Mesendoderm (in vitro differentiated cells): ENCODE data around the gene SLC16A14.

Source experiments
- DNase-seq: peaks from one replicate; pipeline ENCODE4 v3.0.0; 2013
- H2AK5ac ChIP-seq: 2 replicates; pipeline ENCODE4 v1.6.1; 2013; ENCODE audit warnings: low read length, inconsistent platforms
- H2BK120ac ChIP-seq: 2 replicates; pipeline ENCODE4 v1.6.1; 2013; ENCODE audit warnings: low read depth, mild to moderate bottlenecking, low read length, moderate library complexity, mixed read lengths
- H2BK15ac ChIP-seq: replicated peaks from 2 replicates; pipeline ENCODE4 v1.6.1; 2013; ENCODE audit warnings: low read depth, mild to moderate bottlenecking, moderate library complexity
- H2BK5ac ChIP-seq: 2 replicates; pipeline ENCODE4 v1.6.1; 2013; ENCODE audit warnings: low read length, inconsistent platforms
- H3K18ac ChIP-seq: 2 replicates; pipeline ENCODE4 v1.6.1; 2013; ENCODE audit warnings: mild to moderate bottlenecking, low read length, mixed read lengths
- H3K23ac ChIP-seq: one replicate; pipeline ENCODE4 v1.6.1; 2013; ENCODE audit warnings: low read length
- H3K27ac ChIP-seq: 2 replicates; pipeline ENCODE4 v1.5.1; 2013; ENCODE audit warnings: low read depth, mild to moderate bottlenecking, inconsistent platforms, low read length, moderate library complexity
- H3K27me3 ChIP-seq: 2 replicates; pipeline ENCODE4 v1.6.1; 2013; ENCODE audit warnings: low read length, control low read depth, mild to moderate bottlenecking, inconsistent platforms; ENCODE audit not compliant: insufficient read depth, poor library complexity
- H3K36me3 ChIP-seq: 2 replicates; pipeline ENCODE4 v1.6.1; 2013; ENCODE audit warnings: low read length, inconsistent platforms; ENCODE audit not compliant: control insufficient read depth, insufficient read depth
- H3K4ac ChIP-seq: one replicate; pipeline ENCODE4 v1.6.1; 2013; ENCODE audit warnings: low read depth, mild to moderate bottlenecking, low read length, moderate library complexity
- H3K4me1 ChIP-seq: 2 replicates; pipeline ENCODE4 v1.6.1; 2013; ENCODE audit warnings: low read depth, low read length, inconsistent platforms; ENCODE audit not compliant: control insufficient read depth
- H3K4me2 ChIP-seq: 2 replicates; pipeline ENCODE4 v1.6.1; 2013; ENCODE audit warnings: low read length
- H3K4me3 ChIP-seq: 2 replicates; pipeline ENCODE4 v1.5.1; 2013; ENCODE audit warnings: mild to moderate bottlenecking, low read length
- H3K56ac ChIP-seq: one replicate; pipeline ENCODE4 v1.6.1; 2013; ENCODE audit warnings: low read length
- H3K79me1 ChIP-seq: 2 replicates; pipeline ENCODE4 v1.6.1; 2013; ENCODE audit warnings: low read length, inconsistent platforms
- H3K79me2 ChIP-seq: 2 replicates; pipeline ENCODE4 v1.6.1; 2013; ENCODE audit warnings: mild to moderate bottlenecking, low read length; ENCODE audit not compliant: control insufficient read depth, insufficient read depth
- H3K9ac ChIP-seq: 2 replicates; pipeline ENCODE4 v1.6.1; 2013; ENCODE audit warnings: low read length, inconsistent platforms
- H4K5ac ChIP-seq: one replicate; pipeline ENCODE4 v1.6.1; 2013; ENCODE audit warnings: low read length
- H4K8ac ChIP-seq: one replicate; pipeline ENCODE4 v1.6.1; 2013; ENCODE audit warnings: low read depth, mild to moderate bottlenecking, control low read depth, low read length, moderate library complexity
- WGBS: extraction: QIAGEN DNeasy Blood & Tissue Kit; methylation state at CpG from one replicate; pipeline ENCODE4 v1.1.7; 2013; ENCODE audit warnings: low lambda C conversion rate, missing lambda C conversion rate; ENCODE audit not compliant: insufficient coverage; ENCODE audit errors: extremely low coverage; 5-methylcytosine and 5-hydroxymethylcytosine counted together

Gene SLC16A14

DNA sequence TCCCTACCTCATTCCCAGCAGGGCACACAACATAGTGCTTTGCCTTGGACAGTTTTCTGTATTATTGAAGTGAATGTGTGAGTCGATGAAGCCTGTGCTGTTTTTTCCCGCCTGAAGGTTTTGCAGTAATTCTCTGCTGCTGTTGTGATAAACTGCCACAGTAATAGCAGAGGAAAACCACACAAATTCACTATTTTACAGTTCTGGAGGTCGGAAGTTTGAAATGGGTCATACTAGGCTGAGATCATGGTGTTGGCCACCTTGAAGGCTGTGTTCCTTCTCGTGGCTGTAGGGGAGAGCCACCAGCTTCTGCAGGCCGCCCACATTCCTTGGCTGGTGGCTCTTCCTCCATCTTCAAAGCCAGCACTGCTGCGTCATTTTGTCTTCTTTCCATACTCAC, 678 bp upstream of the SLC16A14 start:
- no peak overlapping the region for H3K23ac ChIP-seq
- H3K18ac ChIP-seq: no peak overlapping the region
- H3K27ac ChIP-seq: no peak overlapping the region
- H3K4me3 ChIP-seq: no peak overlapping the region
- no peak overlapping the region for H4K8ac ChIP-seq
- no peaks in the 10 kb centered on the region for H3K79me1 ChIP-seq
- no peak overlapping the region for H2AK5ac ChIP-seq
- H3K36me3 ChIP-seq: no peaks in the 10 kb centered on the region
- no peak overlapping the region for H3K4me2 ChIP-seq
- no peak overlapping the region for H4K5ac ChIP-seq
- DNase-seq: no peak
- no peak overlapping the region for H3K56ac ChIP-seq
- H2BK5ac ChIP-seq: no peak overlapping the region
- no peak overlapping the region for H2BK15ac ChIP-seq
- H3K4me1 ChIP-seq: peaks cover 2% of the 10 kb centered on the region
- no peak overlapping the region for H3K4ac ChIP-seq
- WGBS: no CpG with 5 or more reads among the region's 6 CpGs
- H2BK120ac ChIP-seq: no peak overlapping the region
- H3K27me3 ChIP-seq: no peaks in the 10 kb centered on the region
- H3K79me2 ChIP-seq: no peaks in the 10 kb centered on the region
- H3K9ac ChIP-seq: no peak overlapping the region

GRCh38 chr2:230068016-230068650, 591 bp downstream of the SLC16A14 start:
- no peaks in the 10 kb centered on the region for H3K27me3 ChIP-seq
- peak; percentile 61 for DNase-seq
- peaks cover 2% of the 10 kb centered on the region for H3K4me1 ChIP-seq
- H2BK15ac ChIP-seq: no peak overlapping the region
- peak overlapping the region; percentile 81 for H3K56ac ChIP-seq
- no peak overlapping the region for H3K18ac ChIP-seq
- no peak overlapping the region for H3K23ac ChIP-seq
- H3K4ac ChIP-seq: no peak overlapping the region
- no peak overlapping the region for H4K8ac ChIP-seq
- peak overlapping the region; percentile 60 for H3K9ac ChIP-seq
- H3K79me2 ChIP-seq: no peaks in the 10 kb centered on the region
- no peak overlapping the region for H2BK120ac ChIP-seq
- H3K27ac ChIP-seq: no peak overlapping the region
- no peak overlapping the region for H4K5ac ChIP-seq
- no peak overlapping the region for H2BK5ac ChIP-seq
- WGBS: no CpG with 5 or more reads among the region's 60 CpGs
- no peaks in the 10 kb centered on the region for H3K79me1 ChIP-seq
- peak overlapping the region; percentile 96 for H3K4me2 ChIP-seq
- peak overlapping the region; percentile 33 for H3K4me3 ChIP-seq
- H3K36me3 ChIP-seq: no peaks in the 10 kb centered on the region
- H2AK5ac ChIP-seq: no peak overlapping the region

DNA sequence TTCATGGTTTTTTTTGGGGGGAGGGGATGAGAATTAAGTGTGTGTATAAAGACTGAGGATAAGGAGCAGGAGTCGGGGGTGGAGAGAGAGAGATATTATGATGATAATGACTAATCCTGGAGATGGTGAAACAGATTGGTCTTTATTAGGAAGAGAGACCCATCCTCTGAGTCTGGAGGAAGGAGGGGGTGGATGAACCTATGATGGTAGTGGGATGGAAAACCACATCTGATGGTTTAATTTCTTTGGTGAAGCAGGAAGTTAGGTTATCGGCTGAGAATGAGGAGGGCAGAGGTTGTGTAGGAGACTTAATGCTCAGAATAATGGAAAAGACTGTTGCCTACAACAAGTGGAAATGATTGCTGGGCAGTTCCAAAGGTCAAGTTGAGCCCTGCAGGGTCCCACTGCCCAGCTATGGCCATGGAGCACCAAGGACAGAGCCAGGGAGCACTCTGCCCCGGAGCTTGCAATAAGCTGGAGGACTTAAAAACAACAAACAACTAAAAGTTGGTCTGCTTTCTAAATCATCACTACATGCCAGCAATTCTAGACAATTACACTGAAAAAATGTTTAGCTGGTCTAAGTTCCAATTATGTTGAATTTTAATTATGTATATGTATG, 7.9 kb downstream of the SLC16A14 start:
- H3K27me3 ChIP-seq: no peaks in the 10 kb centered on the region
- no peak overlapping the region for H3K56ac ChIP-seq
- H3K4me1 ChIP-seq: no peaks in the 10 kb centered on the region
- H3K23ac ChIP-seq: no peak overlapping the region
- H2BK5ac ChIP-seq: no peak overlapping the region
- H2BK120ac ChIP-seq: no peak overlapping the region
- no peaks in the 10 kb centered on the region for H3K79me2 ChIP-seq
- no peak overlapping the region for H3K27ac ChIP-seq
- WGBS: 100% methylated on average over 1 of the region's 3 CpGs
- H3K18ac ChIP-seq: no peak overlapping the region
- H4K8ac ChIP-seq: no peak overlapping the region
- no peak overlapping the region for H2AK5ac ChIP-seq
- no peak overlapping the region for H2BK15ac ChIP-seq
- DNase-seq: no peak
- no peaks in the 10 kb centered on the region for H3K36me3 ChIP-seq
- no peak overlapping the region for H3K4me2 ChIP-seq
- H3K4ac ChIP-seq: no peak overlapping the region
- H3K4me3 ChIP-seq: no peak overlapping the region
- H3K79me1 ChIP-seq: no peaks in the 10 kb centered on the region
- H4K5ac ChIP-seq: no peak overlapping the region
- no peak overlapping the region for H3K9ac ChIP-seq

GRCh38 chr2:230053753-230054478, 14.8 kb downstream of the SLC16A14 start:
- Histone ChIP-seq H3K79me2 (no peaks in the 10 kb centered on the region), H3K27ac (no peak overlapping the region), H3K56ac (peak overlapping the region; percentile 25), H3K4me2 (no peak overlapping the region), H3K79me1 (no peaks in the 10 kb centered on the region), H3K18ac (no peak overlapping the region), H2BK5ac (no peak overlapping the region), H3K23ac (no peak overlapping the region), H4K5ac (no peak overlapping the region), H3K4me1 (no peaks in the 10 kb centered on the region), H3K27me3 (no peaks in the 10 kb centered on the region), H3K9ac (no peak overlapping the region), H3K4me3 (no peak overlapping the region), H3K36me3 (no peaks in the 10 kb centered on the region), H4K8ac (no peak overlapping the region), H2BK120ac (no peak overlapping the region), H3K4ac (no peak overlapping the region), H2BK15ac (no peak overlapping the region), H2AK5ac (no peak overlapping the region)
- WGBS: no CpG with 5 or more reads among the region's 2 CpGs
- no peak for DNase-seq

GRCh38 chr2:230052299-230052698, 16.4 kb downstream of the SLC16A14 start:
- Histone ChIP-seq H3K56ac (no peak overlapping the region), H3K9ac (no peak overlapping the region), H3K4me3 (no peak overlapping the region), H2BK15ac (no peak overlapping the region), H3K4ac (no peak overlapping the region), H2BK5ac (no peak overlapping the region), H4K5ac (no peak overlapping the region), H3K4me1 (no peaks in the 10 kb centered on the region), H3K4me2 (no peak overlapping the region), H3K27ac (no peak overlapping the region), H3K23ac (no peak overlapping the region), H3K79me1 (no peaks in the 10 kb centered on the region), H2AK5ac (no peak overlapping the region), H3K79me2 (no peaks in the 10 kb centered on the region), H2BK120ac (no peak overlapping the region), H3K36me3 (no peaks in the 10 kb centered on the region), H4K8ac (no peak overlapping the region), H3K27me3 (no peaks in the 10 kb centered on the region), H3K18ac (no peak overlapping the region)
- WGBS: no CpG with 5 or more reads among the region's 2 CpGs
- DNase-seq: no peak
